Measurements from ENCODE around the gene RNF145.
"Not testable (repeated sequence)": the region's sequence is repeated elsewhere in the genome, so short reads cannot be mapped to it uniquely, and the experiment has no call there.

The RNF145 gene

GRCh38 chr5:159123189-159123588 is 86.2 kb downstream of the RNF145 start:
- no peak for TF ChIP-seq CTCF (conservative IDR thresholded peaks at IDR 0.05; ENCODE audit: low read depth, low read length)
- DNase-seq (ENCODE audit: low read depth) = no peak
- no peak overlapping the region for H3K4me3 ChIP-seq (ENCODE audit: low read depth, low read length)

- TF ChIP-seq CTCF (conservative IDR thresholded peaks at IDR 0.05; ENCODE audit: low read depth, low read length) = no peak
- DNase-seq (ENCODE audit: low read depth) = no peak
- H3K4me3 ChIP-seq (ENCODE audit: low read depth, low read length) = no peak overlapping the region
Observed at GRCh38 chr5:159121061-159121460, 88.3 kb downstream of the RNF145 start.

GRCh38 chr5:159120446-159120845 is 88.9 kb downstream of the RNF145 start:
- DNase-seq (ENCODE audit: low read depth) = no peak
- H3K4me3 ChIP-seq (ENCODE audit: low read depth, low read length) = no peak overlapping the region
- no peak for TF ChIP-seq CTCF (conservative IDR thresholded peaks at IDR 0.05; ENCODE audit: low read depth, low read length)

GRCh38 chr5:159119842-159120241 is 89.5 kb downstream of the RNF145 start:
- DNase-seq (ENCODE audit: low read depth); H3K4me3 ChIP-seq (ENCODE audit: low read depth, low read length): not testable (repeated sequence)

- not testable (repeated sequence) for DNase-seq (ENCODE audit: low read depth); H3K4me3 ChIP-seq (ENCODE audit: low read depth, low read length)
Observed at GRCh38 chr5:159118958-159119659, 90.2 kb downstream of the RNF145 start.

- H3K4me3 ChIP-seq (ENCODE audit: low read depth, low read length) = no peak overlapping the region
- no peak for TF ChIP-seq CTCF (conservative IDR thresholded peaks at IDR 0.05; ENCODE audit: low read depth, low read length)
- DNase-seq (ENCODE audit: low read depth) = no peak
Observed at GRCh38 chr5:159113405-159113804, 95.9 kb downstream of the RNF145 start.

- no peak for TF ChIP-seq CTCF (conservative IDR thresholded peaks at IDR 0.05; ENCODE audit: low read depth, low read length)
- no peak for DNase-seq (ENCODE audit: low read depth)
- no peak overlapping the region for H3K4me3 ChIP-seq (ENCODE audit: low read depth, low read length)
Observed at GRCh38 chr5:159112436-159112835, 96.9 kb downstream of the RNF145 start.

Data from choroid plexus epithelial cell (primary cell).